HepG2 (cell line): ENCODE measurements around the gene CEBPA. TPM values are rescaled to one million over a fixed set of nuclear protein-coding genes. Genes with fewer than 3 reads are reported as not detected.

Experiments used
- ETV6 ChIP-seq: sonication (generic); formaldehyde crosslinking; conservative IDR thresholded peaks from 2 replicates; pipeline ENCODE4 v1.4.0; 2020; ENCODE audit warnings: missing genetic modification reagents
- GABPA ChIP-seq, 2 experiments: IDR thresholded peaks; 2 replicates each; pipeline ENCODE4 v1.6.1; 2011 to 2016; ENCODE audit warnings: low read depth in 2 of 2, low read length in 1 of 2, missing biosample characterization in 1 of 2, missing genetic modification characterization in 1 of 2
- HDAC2 ChIP-seq: sonication (generic); formaldehyde crosslinking; IDR thresholded peaks from 2 replicates; pipeline ENCODE4 v1.4.0; 2020; ENCODE audit warnings: missing genetic modification reagents
- MLLT10 ChIP-seq: sonication (generic); formaldehyde crosslinking; IDR thresholded peaks from 2 replicates; pipeline ENCODE4 v1.4.0; 2020; ENCODE audit warnings: missing genetic modification reagents
- PHF5A ChIP-seq: IDR thresholded peaks from one replicate; pipeline ENCODE4 v1.6.1; 2018; ENCODE audit warnings: low read depth, missing genetic modification reagents; ENCODE audit not compliant: unreplicated experiment
- SMAD3 ChIP-seq: sonication (generic); formaldehyde crosslinking; IDR thresholded peaks from 2 replicates; pipeline ENCODE4 v1.4.0; 2020; ENCODE audit warnings: missing genetic modification reagents
- SOX6 ChIP-seq, 2 experiments: fragments of 450-650 bp in 1 of 2; sonication (generic) in 1 of 2; formaldehyde crosslinking in 1 of 2; IDR thresholded peaks; 2 replicates each; pipeline versions ENCODE4 v1.4.0 to v1.6.1; 2017 to 2020; ENCODE audit warnings: antibody characterized with exemption in 1 of 2, mild to moderate bottlenecking in 1 of 2, missing genetic modification reagents in 1 of 2
- THYN1 ChIP-seq: sonication (generic); formaldehyde crosslinking; IDR thresholded peaks from 2 replicates; pipeline ENCODE4 v1.8.1; 2023; ENCODE audit warnings: low read depth, mild to moderate bottlenecking, moderate library complexity, missing genetic modification reagents, borderline replicate concordance
- ZC3H13 ChIP-seq: sonication (generic); formaldehyde crosslinking; IDR thresholded peaks from 2 replicates; pipeline ENCODE4 v1.8.1; 2023; ENCODE audit warnings: mild to moderate bottlenecking, missing genetic modification reagents, moderate library complexity
- ZFX ChIP-seq: sonication (generic); formaldehyde crosslinking; IDR thresholded peaks from 2 replicates; pipeline ENCODE4 v1.4.0; 2020; ENCODE audit warnings: mild to moderate bottlenecking, low read depth, missing genetic modification reagents, moderate library complexity
- ZNF569 ChIP-seq: sonication (generic); formaldehyde crosslinking; IDR thresholded peaks from 2 replicates; pipeline ENCODE4 v1.5.0; 2020; ENCODE audit warnings: mild to moderate bottlenecking, missing genetic modification reagents, moderate library complexity, borderline replicate concordance
- ZNF672 ChIP-seq: sonication (generic); formaldehyde crosslinking; IDR thresholded peaks from 2 replicates; pipeline ENCODE4 v1.8.1; 2022; ENCODE audit warnings: missing genetic modification reagents
- ZNF776 ChIP-seq: sonication (generic); formaldehyde crosslinking; IDR thresholded peaks from 2 replicates; pipeline ENCODE4 v1.4.0; 2020; ENCODE audit warnings: mild to moderate bottlenecking, missing genetic modification reagents
- polyA plus RNA-seq, 8 experiments: library from polyadenylated mRNA; depleted of rRNA in 3 of 8; stranded (reverse) in 7 of 8; unstranded in 1 of 8; fragments of >200 nt; fragmentation: Illumina TruSeq in 4 of 8; extraction: Trizol in 4 of 8; gene quantifications; 2 replicates each; pipeline versions ENCODE4 v1.2.1 to v1.2.3, GENCODE V29; 2011 to 2016; ENCODE audit warnings: low read depth in 4 of 8, missing spikeins in 1 of 8, mixed read lengths in 1 of 8; ENCODE audit not compliant: insufficient read depth in 1 of 8
- total RNA-seq, 5 experiments: library from RNA; depleted of rRNA; stranded (reverse); fragments of >200 nt; fragmentation: Illumina TruSeq; extraction: Trizol; gene quantifications; 2 replicates each; pipeline ENCODE4 v1.2.3, GENCODE V29; 2016; ENCODE audit warnings: low read depth in 1 of 5
- TF ChIP-seq, protein P1 (sequence below): sonication (generic); formaldehyde crosslinking; IDR thresholded peaks from 2 replicates; pipeline ENCODE4 v1.8.1; 2023; ENCODE audit warnings: mild to moderate bottlenecking, moderate library complexity, missing genetic modification reagents
- TF ChIP-seq, protein P2 (sequence below): sonication (generic); formaldehyde crosslinking; IDR thresholded peaks from 2 replicates; pipeline ENCODE4 v1.9.0; 2021; ENCODE audit warnings: missing genetic modification reagents, mild to moderate bottlenecking, borderline replicate concordance
- TF ChIP-seq, protein P3 (sequence below): sonication (generic); formaldehyde crosslinking; IDR thresholded peaks from 2 replicates; pipeline ENCODE4 v1.5.0; 2020; ENCODE audit warnings: missing genetic modification reagents
- TF ChIP-seq, protein P4 (sequence below): sonication (generic); formaldehyde crosslinking; IDR thresholded peaks from 2 replicates; pipeline ENCODE4 v1.4.0; 2020; ENCODE audit warnings: missing genetic modification reagents
- TF ChIP-seq, protein P5 (sequence below): sonication (generic); formaldehyde crosslinking; conservative IDR thresholded peaks from 2 replicates; pipeline ENCODE4 v1.4.0; 2020; ENCODE audit warnings: mild to moderate bottlenecking, missing genetic modification reagents, moderate library complexity
- TF ChIP-seq, protein P6 (sequence below): sonication (generic); formaldehyde crosslinking; IDR thresholded peaks from 2 replicates; pipeline ENCODE4 v1.4.0; 2020; ENCODE audit warnings: mild to moderate bottlenecking, missing genetic modification reagents

The CEBPA gene
- total and polyA plus RNA-seq, 2 of the 13 experiments (the other 11 are each of a cell fraction or from before 2014, with no cell fraction given) = 24.8 to 103 TPM

DNA sequence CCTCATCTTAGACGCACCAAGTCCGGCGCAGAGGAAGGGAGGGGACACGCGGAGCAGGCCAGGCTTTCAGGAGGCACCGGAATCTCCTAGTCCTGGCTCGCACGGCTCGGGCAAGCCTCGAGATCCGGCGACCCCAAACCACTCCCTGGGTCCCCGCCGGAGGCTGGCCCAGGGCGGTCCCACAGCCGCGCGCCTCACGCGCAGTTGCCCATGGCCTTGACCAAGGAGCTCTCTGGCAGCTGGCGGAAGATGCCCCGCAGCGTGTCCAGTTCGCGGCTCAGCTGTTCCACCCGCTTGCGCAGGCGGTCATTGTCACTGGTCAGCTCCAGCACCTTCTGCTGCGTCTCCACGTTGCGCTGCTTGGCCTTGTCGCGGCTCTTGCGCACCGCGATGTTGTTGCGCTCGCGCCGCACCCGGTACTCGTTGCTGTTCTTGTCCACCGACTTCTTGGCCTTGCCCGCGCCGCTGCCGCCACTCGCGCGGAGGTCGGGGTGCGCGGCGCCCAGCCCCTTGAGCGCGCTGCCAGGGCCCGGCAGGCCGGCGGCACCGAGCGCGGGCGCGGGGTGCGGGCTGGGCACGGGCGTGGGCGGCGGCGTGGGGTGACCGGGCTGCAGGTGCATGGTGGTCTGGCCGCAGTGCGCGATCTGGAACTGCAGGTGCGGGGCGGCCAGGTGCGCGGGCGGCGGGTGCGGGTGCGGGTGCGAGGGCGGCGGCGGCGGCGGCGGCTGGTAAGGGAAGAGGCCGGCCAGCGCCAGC is 1.0 kb downstream of the CEBPA start (continued):
- TF ChIP-seq, protein P1, sequence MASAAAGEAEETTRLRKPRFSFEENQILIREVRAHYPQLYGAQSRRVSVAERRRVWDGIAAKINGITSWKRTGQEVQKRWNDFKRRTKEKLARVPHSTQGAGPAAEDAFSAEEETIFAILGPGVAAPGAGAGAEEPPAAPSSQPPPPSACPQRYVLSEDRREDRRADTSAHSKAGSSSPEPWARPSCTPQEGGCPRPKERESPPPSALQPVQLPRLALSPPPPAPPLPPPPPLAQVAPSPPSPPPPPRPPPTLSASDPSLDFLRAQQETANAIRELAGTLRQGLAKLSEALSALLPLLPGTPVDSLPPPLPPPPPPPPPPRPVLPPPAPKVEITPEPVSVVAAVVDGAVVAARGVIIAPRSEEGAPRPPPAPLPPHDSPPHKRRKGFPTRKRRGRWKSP (CRISPR knock-in tag) = 0 out of 2 replicates have a peak, but pooled peaks have one; percentile 49
- peak; percentile 85; the same call in 1 of the 2 replicates for TF ChIP-seq ZC3H13 (CRISPR knock-in tag)
- TF ChIP-seq, protein P2, sequence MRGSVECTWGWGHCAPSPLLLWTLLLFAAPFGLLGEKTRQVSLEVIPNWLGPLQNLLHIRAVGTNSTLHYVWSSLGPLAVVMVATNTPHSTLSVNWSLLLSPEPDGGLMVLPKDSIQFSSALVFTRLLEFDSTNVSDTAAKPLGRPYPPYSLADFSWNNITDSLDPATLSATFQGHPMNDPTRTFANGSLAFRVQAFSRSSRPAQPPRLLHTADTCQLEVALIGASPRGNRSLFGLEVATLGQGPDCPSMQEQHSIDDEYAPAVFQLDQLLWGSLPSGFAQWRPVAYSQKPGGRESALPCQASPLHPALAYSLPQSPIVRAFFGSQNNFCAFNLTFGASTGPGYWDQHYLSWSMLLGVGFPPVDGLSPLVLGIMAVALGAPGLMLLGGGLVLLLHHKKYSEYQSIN (CRISPR knock-in tag) = no peak
- TF ChIP-seq GABPA (IDR thresholded peaks at IDR 0.05; ENCODE audit: low read depth, low read length) = no peak
- no peak for TF ChIP-seq GABPA (CRISPR knock-in tag; IDR thresholded peaks at IDR 0.05; ENCODE audit: low read depth)
- TF ChIP-seq THYN1 = no peak
- TF ChIP-seq ZNF672 (CRISPR knock-in tag) = no peak
- TF ChIP-seq SMAD3 = no peak
- TF ChIP-seq ETV6 (CRISPR knock-in tag) = 0 out of 2 replicates have a peak, but pooled peaks have one; percentile 42
- TF ChIP-seq, protein P3, sequence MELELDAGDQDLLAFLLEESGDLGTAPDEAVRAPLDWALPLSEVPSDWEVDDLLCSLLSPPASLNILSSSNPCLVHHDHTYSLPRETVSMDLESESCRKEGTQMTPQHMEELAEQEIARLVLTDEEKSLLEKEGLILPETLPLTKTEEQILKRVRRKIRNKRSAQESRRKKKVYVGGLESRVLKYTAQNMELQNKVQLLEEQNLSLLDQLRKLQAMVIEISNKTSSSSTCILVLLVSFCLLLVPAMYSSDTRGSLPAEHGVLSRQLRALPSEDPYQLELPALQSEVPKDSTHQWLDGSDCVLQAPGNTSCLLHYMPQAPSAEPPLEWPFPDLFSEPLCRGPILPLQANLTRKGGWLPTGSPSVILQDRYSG (CRISPR knock-in tag) = 0 out of 2 replicates have a peak, but pooled peaks have one; percentile 13
- TF ChIP-seq ZNF569 = no peak
- TF ChIP-seq ZFX = peak; percentile 56; the same call in 1 of the 2 replicates
- TF ChIP-seq, protein P4, sequence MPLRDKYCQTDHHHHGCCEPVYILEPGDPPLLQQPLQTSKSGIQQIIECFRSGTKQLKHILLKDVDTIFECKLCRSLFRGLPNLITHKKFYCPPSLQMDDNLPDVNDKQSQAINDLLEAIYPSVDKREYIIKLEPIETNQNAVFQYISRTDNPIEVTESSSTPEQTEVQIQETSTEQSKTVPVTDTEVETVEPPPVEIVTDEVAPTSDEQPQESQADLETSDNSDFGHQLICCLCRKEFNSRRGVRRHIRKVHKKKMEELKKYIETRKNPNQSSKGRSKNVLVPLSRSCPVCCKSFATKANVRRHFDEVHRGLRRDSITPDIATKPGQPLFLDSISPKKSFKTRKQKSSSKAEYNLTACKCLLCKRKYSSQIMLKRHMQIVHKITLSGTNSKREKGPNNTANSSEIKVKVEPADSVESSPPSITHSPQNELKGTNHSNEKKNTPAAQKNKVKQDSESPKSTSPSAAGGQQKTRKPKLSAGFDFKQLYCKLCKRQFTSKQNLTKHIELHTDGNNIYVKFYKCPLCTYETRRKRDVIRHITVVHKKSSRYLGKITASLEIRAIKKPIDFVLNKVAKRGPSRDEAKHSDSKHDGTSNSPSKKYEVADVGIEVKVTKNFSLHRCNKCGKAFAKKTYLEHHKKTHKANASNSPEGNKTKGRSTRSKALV (CRISPR knock-in tag) = peak; percentile 95
- TF ChIP-seq, protein P5, sequence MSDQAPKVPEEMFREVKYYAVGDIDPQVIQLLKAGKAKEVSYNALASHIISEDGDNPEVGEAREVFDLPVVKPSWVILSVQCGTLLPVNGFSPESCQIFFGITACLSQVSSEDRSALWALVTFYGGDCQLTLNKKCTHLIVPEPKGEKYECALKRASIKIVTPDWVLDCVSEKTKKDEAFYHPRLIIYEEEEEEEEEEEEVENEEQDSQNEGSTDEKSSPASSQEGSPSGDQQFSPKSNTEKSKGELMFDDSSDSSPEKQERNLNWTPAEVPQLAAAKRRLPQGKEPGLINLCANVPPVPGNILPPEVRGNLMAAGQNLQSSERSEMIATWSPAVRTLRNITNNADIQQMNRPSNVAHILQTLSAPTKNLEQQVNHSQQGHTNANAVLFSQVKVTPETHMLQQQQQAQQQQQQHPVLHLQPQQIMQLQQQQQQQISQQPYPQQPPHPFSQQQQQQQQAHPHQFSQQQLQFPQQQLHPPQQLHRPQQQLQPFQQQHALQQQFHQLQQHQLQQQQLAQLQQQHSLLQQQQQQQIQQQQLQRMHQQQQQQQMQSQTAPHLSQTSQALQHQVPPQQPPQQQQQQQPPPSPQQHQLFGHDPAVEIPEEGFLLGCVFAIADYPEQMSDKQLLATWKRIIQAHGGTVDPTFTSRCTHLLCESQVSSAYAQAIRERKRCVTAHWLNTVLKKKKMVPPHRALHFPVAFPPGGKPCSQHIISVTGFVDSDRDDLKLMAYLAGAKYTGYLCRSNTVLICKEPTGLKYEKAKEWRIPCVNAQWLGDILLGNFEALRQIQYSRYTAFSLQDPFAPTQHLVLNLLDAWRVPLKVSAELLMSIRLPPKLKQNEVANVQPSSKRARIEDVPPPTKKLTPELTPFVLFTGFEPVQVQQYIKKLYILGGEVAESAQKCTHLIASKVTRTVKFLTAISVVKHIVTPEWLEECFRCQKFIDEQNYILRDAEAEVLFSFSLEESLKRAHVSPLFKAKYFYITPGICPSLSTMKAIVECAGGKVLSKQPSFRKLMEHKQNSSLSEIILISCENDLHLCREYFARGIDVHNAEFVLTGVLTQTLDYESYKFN = no peak
- TF ChIP-seq MLLT10 (CRISPR knock-in tag) = no peak
- no peak for TF ChIP-seq PHF5A (CRISPR knock-in tag)
- 0 out of 2 replicates have a peak, but pooled peaks have one; percentile 39 for TF ChIP-seq ZNF776 (CRISPR knock-in tag)
- TF ChIP-seq, protein P6, sequence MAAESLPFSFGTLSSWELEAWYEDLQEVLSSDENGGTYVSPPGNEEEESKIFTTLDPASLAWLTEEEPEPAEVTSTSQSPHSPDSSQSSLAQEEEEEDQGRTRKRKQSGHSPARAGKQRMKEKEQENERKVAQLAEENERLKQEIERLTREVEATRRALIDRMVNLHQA = no peak
- TF ChIP-seq SOX6 (IDR thresholded peaks at IDR 0.05) = no peak
- 0 out of 2 replicates have a peak, but pooled peaks have one; percentile 13 for TF ChIP-seq SOX6 (CRISPR knock-in tag; IDR thresholded peaks at IDR 0.05)
- 0 out of 2 replicates have a peak, but pooled peaks have one; percentile 54 for TF ChIP-seq HDAC2 (CRISPR knock-in tag)
